HuH-7.5 (cell line): ENCODE results near the gene MIEF2.
A peak's percentile ranks its signal among the peaks of the same experiment; 100 is the strongest.

ENCODE experiments used
- DNase-seq: peaks from one replicate; pipeline ENCODE4 v3.0.0; 2011; ENCODE audit warnings: low spot score

Gene MIEF2

DNA sequence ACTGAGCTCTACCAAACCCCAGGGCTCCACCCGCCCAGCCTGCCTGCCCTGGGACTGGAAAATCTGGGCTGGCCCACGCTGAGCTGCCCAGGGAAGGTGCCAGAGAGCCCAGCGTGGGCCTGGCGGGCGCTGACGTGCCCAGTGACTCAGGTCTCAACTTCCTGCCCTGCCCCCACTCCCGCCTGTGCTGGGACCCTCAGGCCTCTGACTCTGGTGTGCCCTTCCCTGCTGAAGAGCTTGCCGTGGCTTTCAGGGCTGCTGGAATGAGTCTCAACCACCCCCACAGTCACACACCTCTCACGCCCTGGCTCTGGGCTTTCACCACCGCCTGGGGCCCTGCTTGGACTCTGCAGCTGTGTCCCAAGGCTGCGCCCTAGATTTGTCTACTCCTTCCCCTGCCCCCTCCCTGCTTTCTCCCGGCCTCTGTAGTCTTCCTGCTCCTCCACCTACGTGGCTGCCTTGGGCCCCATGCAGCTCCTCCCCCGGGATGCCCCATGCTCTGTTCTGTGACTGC lies 24.7 kb upstream of the MIEF2 start:
- DNase-seq = no peak

DNA sequence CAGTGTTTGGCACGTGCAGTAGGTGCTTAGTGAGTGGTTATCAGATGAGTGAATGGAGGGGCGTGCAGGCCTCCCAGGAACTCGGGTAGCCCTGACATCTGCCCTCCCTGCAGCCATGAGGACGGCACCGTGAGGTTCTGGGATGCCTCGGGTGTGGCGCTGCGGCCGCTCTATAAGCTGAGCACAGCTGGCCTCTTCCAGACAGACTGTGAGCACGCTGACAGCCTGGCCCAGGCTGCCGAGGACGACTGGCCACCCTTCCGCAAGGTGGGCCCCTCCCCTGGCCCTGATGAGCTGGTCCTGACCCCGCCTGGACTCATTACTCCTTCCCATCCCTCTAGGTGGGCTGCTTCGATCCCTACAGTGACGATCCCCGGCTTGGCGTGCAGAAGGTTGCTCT lies 24.0 kb upstream of the MIEF2 start:
- DNase-seq = no peak

DNA sequence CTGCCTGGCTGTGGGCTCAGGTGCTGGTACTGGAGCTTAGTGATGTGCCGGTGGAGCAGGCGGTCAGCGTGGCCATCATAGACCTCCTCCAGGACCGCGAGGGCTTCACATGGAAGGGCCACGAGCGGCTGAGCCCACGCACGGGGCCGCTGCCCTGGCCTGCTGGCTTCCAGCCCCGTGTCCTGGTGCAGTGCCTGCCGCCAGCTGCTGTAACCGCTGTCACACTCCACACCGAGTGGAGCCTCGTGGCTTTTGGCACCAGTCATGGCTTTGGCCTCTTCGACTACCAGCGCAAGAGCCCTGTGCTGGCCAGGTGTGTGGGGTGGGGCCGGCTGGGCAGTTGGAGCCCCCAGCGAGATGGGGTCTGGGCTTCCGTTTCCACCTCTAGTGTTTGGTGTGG lies 23.0 kb upstream of the MIEF2 start:
- DNase-seq = no peak

DNA sequence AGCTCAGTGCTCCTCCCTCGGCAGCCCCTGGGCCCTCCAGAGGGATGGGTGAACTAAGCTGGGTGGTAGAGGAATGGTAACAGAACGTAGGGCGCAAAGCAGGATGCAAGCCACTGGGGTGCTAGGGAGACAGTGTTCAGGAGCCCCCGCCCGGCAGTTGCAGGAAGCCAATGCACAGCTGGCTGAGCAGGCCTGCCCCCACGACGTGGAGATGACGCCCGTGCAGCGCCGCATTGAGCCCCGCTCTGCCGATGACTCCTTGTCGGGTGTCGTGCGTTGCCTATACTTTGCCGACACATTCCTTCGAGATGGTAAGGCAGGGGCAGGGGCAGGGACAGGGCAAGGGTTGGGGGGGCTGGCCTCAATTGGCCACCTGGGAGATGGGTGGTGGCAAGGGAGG lies 22.2 kb upstream of the MIEF2 start:
- no peak for DNase-seq

DNA sequence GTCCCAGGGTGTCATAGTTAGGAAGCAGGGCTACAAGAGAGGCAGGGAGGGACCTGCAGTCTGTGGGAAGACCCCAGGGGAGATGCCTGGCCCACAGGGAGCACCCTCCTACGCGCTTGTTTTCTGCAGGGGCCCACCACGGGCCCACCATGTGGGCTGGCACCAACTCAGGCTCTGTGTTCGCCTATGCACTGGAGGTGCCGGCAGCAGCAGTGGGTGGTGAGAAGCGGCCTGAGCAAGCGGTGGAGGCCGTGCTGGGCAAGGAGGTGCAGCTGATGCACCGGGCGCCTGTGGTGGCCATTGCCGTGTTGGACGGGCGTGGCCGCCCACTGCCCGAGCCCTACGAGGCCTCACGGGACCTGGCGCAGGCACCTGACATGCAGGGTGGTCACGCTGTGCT lies 20.0 kb upstream of the MIEF2 start:
- no peak for DNase-seq

DNA sequence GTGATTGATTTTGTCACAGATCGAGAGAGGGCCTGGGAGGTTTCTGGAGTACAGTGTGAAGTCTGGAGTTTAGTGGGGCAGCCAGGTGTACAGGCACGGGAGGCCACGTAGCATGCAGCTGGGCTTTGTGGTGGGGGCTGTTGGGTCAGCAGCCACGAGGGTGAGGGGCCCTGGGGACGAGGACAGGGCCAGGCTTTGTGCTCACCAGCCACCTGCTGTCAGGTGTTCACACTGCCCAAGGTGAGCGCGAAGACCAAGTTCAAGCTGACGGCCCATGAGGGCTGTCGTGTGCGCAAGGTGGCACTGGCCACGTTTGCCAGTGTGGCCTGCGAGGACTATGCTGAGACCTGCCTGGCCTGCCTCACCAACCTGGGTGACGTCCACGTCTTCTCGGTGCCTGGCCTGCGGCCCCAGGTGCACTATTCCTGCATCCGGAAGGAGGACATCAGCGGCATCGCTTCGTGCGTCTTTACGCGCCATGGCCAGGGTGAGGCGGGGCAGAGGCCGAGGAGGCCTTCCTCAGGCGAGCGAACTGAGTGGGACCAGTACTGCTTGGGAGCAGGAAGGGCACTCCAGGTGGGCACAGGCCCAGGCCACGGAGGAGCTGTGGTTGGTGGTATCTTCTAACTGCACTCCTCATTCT lies 19.1 kb upstream of the MIEF2 start:
- no peak for DNase-seq

DNA sequence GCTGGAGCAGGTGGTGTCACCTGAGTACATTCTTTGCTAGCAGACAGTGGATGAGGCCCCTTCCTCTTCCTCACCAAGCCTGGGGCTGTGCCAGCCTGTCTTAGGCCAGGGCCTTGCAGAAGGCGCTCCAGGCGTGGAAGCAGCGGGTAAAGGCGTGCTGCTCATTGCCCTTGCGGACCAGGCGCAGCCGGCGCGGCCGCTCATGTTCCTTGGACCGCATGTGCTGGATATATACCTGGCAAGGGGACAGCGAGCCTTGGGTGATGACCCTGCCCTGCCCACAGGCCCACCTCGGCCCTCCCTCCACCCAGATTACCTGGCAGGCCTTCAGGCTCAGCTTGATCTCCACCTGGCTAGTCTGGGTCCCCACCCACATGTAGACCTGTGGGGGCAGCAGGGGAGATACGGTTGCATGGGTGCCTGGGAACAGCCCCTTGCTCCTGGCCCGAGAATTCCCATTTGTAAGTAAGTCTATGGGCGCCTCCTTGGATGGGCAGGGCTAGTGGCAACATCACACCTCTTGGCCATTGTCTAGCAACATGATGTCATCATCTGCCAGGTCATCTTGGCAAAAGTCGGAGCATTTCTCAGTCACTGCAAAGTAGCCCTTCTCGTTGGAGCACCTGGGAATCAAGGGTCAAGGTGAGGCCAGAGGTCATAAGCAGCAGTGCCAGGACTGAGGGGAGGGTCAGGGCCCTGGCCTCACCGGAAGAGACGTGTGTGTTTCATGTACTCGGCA lies 15.3 kb upstream of the MIEF2 start:
- DNase-seq = no peak

DNA sequence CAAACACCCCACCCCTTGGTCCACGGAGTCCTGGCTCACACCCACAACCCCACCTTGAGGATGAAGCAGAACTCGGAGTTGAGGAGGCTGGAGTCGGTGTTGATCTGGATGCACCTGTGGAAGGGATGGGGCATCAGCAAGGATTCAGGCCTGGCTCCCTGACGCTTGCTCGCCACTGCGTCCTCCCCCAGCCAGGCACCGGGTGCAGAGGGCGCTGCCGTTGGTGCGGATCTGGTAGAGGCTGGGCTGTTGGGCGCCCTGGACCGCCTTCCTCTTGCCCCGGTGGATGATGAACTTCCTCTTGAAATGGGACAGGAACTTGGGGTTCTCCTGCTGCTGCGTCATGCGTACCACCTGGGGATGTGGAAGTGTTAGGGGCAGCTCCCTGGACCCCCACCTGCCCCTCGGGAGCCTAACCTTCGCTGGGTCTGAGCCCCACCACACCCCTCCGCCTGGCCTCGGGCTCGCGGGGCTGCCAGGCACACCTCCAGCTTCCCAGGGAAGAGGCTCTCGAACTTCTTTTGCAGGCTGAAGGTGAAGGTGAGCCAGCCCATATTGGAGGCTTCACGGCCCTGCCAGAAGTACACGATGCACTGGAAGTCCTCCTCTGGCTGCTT lies 14.2 kb upstream of the MIEF2 start:
- DNase-seq = no peak

DNA sequence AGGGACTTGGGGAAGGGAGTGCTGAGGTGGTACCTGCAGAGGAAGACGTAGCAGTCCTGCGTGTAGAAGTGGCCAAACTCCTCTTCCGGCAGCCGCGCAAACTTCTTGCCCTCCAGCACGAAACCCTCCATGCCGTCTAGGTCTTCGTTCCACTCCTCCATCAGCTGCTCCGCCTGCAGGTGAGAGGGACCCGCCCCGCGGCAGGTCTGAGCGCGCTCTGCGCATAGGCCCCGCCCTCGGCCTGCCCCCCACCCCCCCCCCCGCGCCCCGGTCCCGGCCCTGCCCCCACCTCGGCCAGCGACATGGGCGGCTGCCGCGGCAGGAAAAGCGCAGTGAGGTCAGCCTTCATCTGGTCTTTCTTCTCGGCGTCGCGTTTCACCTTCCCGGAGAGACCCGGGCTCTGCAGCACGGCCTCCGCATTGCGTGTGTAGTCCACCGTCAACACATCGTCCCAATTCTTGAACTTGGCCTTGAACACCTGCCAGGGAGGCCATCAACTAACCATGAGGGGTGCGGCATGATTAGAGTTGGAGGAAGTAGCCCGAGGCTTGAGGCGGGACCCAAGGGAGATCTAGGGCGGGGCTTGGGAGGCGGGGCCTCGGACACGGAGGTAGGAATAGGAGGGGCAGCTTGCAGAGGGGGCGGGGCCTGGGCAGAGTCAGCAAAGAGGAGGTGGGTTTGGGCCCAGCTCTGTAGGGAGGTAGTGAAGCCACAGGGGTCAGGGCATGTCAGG lies 13.4 kb upstream of the MIEF2 start:
- DNase-seq = no peak

DNA sequence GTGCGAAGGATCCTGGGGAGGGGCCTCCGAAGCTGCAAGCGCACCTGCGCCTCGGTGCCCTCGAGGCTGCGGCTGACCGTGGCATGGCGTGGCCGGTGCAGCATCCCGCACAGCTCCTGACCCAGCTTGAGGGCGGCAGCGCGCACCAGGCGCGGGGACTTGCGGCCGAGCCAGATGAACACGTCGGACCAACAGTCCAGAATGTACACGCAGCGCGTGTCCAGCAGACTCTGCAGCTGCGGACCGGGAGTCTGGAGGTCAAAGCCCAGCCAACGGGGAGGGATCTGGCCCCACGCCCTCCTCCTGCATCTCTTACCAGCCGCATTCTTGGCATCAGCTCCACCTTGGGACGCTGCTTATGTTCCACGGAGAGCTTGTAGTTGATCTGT lies 12.9 kb upstream of the MIEF2 start:
- no peak for DNase-seq

DNA sequence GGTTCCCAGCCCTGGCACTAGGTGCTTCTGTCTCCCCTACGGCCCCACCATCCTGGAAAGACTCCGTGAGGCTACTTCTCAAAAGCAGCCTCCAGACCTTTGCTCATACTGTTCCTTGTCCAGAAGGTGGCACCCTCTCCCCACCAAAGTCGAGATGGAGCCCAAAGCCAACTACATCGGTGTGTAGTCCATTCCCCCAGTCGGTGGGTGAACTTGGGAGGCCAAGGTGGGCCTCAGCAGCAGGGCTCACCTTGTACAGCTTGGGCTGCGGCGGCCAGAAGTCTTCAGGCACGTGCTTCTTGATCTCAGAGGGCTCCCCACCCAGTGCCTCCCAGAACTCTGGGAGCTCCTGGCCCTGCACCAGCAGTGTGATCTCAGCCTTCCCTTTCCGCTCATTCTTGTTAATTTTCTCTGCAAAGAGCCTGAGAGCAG lies 12.1 kb upstream of the MIEF2 start:
- DNase-seq = peak; percentile 95

DNA sequence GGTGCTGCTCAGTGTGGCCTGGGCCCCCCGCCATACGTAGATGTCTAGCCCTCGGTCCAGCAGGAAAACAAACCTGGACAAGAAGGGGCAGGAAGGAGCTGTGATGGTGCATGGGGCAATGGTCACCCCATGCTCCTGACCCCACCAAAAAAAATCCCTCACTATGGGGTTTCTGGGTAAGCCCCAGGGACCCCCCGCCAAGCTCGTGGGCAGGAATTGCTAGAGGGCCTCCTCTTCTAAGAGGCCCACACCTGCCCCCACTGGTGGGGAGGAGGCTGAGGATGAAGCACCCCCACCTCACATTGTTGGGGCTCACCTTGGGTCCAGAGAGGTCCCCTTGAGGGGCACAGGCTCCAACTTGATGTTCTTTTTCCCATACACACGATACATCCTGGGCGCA lies 11.7 kb upstream of the MIEF2 start:
- no peak for DNase-seq

DNA sequence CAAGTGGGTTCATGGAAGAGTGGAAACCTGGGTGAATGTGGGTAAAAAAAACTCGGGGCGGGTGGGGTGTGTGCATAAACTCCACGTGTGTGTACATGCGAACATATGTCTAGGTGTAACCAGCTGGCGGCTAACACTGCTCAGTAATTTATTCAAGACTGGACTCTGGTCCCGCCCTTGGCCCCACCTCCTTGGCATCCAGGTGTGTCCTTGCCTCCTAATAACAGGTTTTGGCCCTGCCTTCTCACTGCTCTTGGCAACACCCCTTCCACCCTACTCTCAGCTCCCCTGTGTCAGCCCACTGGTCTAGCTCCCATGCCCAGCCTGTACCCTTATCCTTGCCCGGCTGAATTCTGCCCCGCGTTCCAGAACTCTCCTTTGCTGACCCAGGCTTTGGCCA lies 10.2 kb upstream of the MIEF2 start:
- no peak for DNase-seq

DNA sequence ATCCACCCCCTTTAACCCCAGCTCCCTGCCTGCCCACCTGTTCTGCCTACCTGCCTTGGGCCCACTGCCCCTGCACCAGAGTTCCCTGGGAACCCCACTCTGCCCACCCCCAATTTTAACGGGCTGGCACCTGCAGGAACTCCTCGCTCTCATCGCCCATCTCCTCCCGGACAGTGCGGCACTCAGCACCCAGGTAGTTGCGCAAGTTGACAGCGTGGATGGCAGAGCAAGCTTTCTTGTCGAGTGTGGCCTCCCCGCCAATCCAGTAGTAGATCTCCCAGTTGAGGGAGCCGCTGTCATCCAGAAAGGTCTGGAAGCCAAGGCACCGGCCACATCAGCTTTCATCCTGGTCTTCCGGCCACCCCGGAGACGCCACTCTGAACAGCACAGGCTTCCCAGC lies 9.8 kb upstream of the MIEF2 start:
- DNase-seq = no peak

DNA sequence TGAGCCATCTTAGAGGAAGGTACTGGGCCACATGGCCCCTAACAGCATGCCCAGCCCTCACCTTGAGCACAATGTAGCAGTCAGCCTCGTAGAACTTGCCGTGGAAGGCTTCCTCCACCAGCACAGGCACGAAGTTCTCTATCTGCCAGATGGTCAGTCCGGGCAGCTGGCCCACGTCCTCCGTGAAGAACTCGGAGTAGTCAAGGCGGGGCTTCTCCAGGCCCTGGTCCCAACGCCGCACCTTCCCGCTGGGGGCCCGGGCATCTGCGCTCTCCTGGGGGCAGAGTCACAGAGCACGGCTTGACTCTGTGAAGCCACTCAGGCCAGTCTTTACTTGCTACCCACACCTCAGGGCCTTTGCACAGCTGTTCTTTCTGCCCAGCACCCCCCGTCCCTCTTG lies 9.3 kb upstream of the MIEF2 start:
- DNase-seq = no peak

DNA sequence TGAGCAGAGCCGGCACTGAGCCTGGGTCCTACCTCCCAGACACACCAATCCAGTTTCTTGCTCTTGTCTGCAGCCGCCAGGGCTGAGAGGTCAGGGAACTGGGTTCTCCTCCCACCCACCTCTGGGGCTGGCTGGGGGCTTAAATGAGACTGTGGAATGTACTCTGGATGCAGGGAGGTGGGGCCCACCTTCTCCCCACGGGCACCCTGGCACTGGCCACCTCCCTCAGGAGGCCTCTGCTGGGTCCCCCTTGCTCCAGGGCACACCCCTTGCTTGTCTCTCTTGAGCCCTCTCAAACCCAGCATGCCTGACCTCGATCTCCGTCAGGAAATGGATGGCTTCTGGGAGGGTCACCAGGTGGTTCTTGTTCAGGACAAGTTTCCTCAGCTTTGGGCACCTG lies 8.3 kb upstream of the MIEF2 start:
- no peak for DNase-seq

DNA sequence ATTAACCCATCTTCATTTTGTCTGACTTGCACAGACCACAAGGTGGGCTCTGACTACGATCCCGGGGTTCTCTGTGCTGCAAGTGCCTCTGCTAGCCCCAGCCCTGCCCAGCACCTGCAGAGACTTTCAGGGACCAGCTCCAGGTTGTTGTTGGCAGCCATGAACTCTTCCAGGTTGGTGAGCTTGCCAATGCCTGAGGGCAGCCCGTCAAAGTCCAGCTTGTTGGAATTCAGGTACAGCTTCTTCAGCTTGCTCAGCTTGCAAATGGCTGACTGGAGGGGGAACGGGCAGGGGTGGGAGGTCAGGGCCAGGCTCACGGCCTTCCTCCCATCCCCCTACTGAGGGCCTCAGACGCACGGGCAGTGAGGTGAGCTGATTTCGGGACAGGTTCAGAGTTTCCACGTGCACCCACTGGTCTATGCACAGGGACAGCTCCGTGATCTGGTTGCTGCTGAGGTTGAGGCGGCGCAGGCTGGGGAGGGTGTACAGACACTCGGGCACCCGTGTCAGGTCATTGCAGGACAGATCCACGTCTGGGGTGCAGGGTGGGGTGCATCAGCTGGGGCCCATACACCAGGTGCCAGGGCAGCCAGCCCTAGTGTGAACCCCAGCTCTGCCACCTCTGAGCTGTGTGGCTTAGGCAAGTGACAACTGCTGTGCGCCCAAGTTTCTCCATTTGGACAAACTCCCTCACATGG lies 7.1 kb upstream of the MIEF2 start:
- no peak for DNase-seq

DNA sequence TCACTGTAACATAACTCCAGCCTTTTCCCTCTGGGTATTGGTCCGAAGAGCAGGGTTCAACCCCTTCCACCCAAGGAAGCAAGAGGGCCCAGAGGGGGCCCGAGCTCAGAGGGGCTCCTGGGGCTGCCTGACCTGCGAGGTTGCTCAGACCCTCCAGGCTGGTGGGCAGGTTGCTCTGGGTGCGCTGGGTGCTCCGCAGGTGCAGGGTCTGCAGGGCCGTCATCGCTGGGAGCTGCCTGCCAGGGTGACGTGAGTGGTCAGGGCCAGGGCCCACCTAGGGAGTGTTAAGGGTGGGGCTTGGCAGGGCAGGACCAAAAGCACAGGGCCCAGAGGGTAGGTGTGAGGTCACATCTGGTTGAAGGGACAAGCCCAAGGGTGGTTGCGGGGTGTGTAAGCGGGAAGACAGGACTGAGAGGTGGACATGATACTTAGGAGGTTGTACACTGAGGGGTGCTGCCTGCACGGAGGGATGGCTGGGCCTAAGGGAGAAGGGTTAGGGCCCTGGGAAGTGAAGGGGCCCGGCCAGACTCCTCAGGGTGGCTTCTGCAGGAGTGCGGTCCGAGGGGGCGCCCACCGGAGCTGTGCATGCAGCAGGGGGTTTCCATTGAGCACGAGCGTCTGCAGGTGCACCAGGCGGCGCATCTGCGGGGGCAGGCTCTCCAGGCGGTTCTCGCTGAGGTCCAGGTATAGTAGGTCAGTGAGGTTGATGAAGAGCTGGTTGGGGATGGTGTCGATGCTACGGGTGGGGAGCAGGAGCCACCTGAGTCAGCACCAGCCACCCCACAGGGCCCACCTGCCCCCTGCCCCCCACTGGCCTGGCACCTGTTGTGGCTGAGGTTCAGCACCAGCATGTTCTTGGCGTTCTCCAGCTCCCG lies 6.3 kb upstream of the MIEF2 start:
- DNase-seq = no peak

DNA sequence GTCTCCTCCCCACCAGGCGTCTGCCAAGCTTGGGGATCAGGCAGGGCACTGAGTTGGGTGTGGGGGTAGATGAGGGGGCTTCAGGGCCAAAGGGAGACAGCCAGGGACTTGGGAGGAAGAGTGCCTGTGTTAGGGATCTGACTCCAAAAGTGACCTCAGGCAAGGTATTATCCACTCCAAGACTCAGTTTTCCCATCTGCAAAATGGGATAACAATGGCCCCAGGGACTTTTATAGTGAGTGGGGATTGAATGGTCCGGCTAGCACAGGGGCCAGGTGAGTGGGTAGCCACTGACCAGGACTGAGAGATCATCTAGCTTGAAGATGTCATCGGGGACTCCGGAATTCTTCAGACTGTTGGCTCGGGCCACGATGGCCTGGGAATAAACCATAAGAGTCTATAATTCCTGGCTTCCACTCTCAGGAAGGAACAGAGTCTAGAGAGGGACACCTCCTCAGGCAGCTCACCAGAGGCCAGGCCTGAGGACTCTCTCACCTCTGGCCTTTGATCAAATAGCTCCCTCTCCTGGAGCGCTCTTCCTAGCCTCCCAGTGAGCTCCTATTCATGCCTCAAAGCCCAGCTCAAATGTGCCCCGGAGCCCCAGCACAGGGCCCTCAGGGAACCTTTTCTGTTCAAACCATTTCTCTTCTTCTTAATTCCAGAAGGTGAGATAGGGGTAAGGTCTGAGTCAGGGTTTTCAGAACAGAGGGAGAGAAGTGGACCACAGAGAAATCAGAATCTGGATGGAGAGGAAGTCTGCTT lies 5.4 kb upstream of the MIEF2 start:
- DNase-seq = no peak

DNA sequence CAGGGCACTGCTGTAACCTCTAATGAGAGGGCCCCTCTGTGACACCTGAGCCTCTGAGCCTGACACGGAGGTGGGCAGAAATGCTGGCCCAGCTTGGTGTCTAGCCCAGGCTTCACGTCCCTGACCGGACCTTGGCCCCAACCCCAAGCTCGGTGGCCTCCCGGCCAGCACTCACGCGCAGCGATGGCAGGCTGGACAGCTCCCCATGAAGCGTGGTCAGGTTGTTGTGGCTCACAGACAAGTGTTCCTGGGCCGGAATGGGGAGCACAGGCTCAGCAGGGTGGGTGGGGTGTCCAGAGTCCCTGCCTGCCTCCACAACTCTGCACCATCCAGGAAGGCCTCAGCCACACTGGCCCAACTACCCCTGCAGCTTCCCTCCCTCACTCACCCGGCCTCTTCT lies 4.1 kb upstream of the MIEF2 start:
- DNase-seq = no peak
